Measurements from ENCODE around the gene TMPRSS12. TPM values are rescaled to one million over a fixed set of nuclear protein-coding genes. Genes with fewer than 3 reads are reported as not detected.

TMPRSS12 gene
- total and polyA plus RNA-seq, 9 of the 15 experiments (the other 6 are each of a cell fraction or from before 2014, with no cell fraction given) = 0.04 TPM; not detected in 8

DNA sequence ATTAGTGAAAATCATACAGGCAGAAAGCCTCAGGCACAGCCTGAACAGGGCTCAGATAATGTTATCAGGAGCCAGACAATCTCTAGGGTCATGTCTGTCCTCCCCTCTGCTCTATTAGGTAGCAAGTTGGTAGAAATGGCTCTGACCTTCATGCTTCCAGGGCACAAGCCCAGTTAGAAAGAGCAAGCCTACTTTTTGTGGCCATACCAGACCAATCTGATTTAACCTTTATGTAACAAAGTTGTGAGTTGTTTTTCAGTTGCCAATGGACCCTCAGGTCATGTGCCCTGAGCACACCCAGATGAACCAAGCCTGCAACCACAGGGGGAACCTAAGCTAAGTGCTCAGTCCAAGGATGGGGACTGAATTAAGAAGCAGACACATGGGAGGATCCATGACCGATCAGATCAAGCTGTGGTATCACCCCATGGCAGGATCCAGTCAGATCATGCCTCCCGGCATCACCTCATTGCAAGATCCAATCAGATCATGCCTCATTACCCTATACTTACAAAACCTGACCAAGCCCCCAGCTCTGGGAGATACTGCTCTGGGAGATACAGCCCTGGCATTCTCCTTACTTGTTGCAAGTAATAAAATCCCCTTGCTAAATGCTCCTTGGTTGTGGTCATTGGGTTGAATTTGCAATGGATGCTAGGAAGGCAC lies 90.9 kb downstream of the TMPRSS12 start:
- Histone ChIP-seq H3K4me1 (replicated peaks in 1 of 2; ENCODE audit: control insufficient read depth in 2 of 2, insufficient read depth in 2 of 2, low read length in 2 of 2) (peaks cover 5 to 36% of the 10 kb centered on the region in 2 experiments), H3K36me3 (ENCODE audit: control insufficient read depth, insufficient read depth, low read length) (no peaks in the 10 kb centered on the region; the same call in 2 of the 3 replicates), H3K27me3 (ENCODE audit: control insufficient read depth in 2 of 2, insufficient read depth in 2 of 2, low read length in 2 of 2) (no peaks in the 10 kb centered on the region), H3K9me3 (replicated peaks; ENCODE audit: control insufficient read depth, insufficient read depth, low read depth, low read length) (peaks cover 13% of the 10 kb centered on the region), H3K27ac (ENCODE audit: extremely low read depth, low read depth, low read length) (peak overlapping the region; percentile 73), H3K4me3 (no peak overlapping the region), H4K20me1 (replicated peaks; ENCODE audit: control insufficient read depth, insufficient read depth, low read length) (no peaks in the 10 kb centered on the region), H3K79me2 (ENCODE audit: control insufficient read depth, insufficient read depth, low read length) (peaks cover 6% of the 10 kb centered on the region; the same call in 1 of the 3 replicates), H2AFZ (ENCODE audit: low read depth, low read length) (no peak overlapping the region), H3K4me2 (ENCODE audit: insufficient read depth, low read length) (peak overlapping the region; percentile 30; the same call in 1 of the 2 replicates), H3K9ac (ENCODE audit: insufficient read depth in 1 of 2, low read depth in 2 of 2, low read length in 2 of 2) (peak overlapping the region; percentile 27 to 31; a peak in 2 of 4 replicates), H3K9me1 (ENCODE audit: control insufficient read depth, insufficient read depth, low read length) (no peaks in the 10 kb centered on the region)
- ATAC-seq (peak; percentile 86), FAIRE-seq (peak; percentile 89), DNase-seq (ENCODE audit: extremely low read depth in 1 of 4, low spot score in 3 of 4) (peak; percentile 22 to 72 (median 33))
- POLR2A ChIA-PET = no interaction called here
- CTCF ChIA-PET (ENCODE audit: low intra/inter-chr PET ratio) = no interaction called here
- intact Hi-C loops (cut with micrococcal nuclease) (no loop called here), in situ Hi-C loops (cut with MboI) (no loop called here)
- TSS peak; percentile 91 for BruUV-seq (replicated peaks)
- 10% methylated on average over 2 of the region's 2 CpGs for WGBS (ENCODE audit: insufficient coverage, low coverage, missing lambda C conversion rate)
- no peak for TF ChIP-seq ELF1 (tag; IDR thresholded peaks at IDR 0.05)
- no peak for TF ChIP-seq ZNF41 (CRISPR knock-in tag; conservative IDR thresholded peaks at IDR 0.05)
- no peak for TF ChIP-seq NCOA4 (IDR thresholded peaks at IDR 0.05; ENCODE audit: partially characterized antibody)
- TF ChIP-seq MECOM (CRISPR knock-in tag; IDR thresholded peaks at IDR 0.05) = no peak
- TF ChIP-seq, protein P1, sequence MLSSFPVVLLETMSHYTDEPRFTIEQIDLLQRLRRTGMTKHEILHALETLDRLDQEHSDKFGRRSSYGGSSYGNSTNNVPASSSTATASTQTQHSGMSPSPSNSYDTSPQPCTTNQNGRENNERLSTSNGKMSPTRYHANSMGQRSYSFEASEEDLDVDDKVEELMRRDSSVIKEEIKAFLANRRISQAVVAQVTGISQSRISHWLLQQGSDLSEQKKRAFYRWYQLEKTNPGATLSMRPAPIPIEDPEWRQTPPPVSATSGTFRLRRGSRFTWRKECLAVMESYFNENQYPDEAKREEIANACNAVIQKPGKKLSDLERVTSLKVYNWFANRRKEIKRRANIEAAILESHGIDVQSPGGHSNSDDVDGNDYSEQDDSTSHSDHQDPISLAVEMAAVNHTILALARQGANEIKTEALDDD (IDR thresholded peaks at IDR 0.05) = no peak
- TF ChIP-seq JUND (IDR thresholded peaks at IDR 0.05; ENCODE audit: borderline replicate concordance, low read depth, low read length) = no peak
- TF ChIP-seq JUND (tag; IDR thresholded peaks at IDR 0.05; ENCODE audit: borderline replicate concordance, low read depth, low read length) = peak; percentile 17; the same call in 1 of the 3 replicates
- no peak for TF ChIP-seq TARDBP (IDR thresholded peaks at IDR 0.05)
- no peak for TF ChIP-seq DIDO1 (tag; IDR thresholded peaks at IDR 0.05; ENCODE audit: low read depth)
- TF ChIP-seq, protein P2, sequence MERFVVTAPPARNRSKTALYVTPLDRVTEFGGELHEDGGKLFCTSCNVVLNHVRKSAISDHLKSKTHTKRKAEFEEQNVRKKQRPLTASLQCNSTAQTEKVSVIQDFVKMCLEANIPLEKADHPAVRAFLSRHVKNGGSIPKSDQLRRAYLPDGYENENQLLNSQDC (CRISPR knock-in tag; IDR thresholded peaks at IDR 0.05) = no peak
- no peak for TF ChIP-seq DDX20 (tag; IDR thresholded peaks at IDR 0.05; ENCODE audit: low read depth)
- peak; percentile 34; the same call in 1 of the 2 replicates for TF ChIP-seq DMBX1 (CRISPR knock-in tag; IDR thresholded peaks at IDR 0.05; ENCODE audit: borderline replicate concordance)
- TF ChIP-seq CSDE1 (IDR thresholded peaks at IDR 0.05) = no peak
- TF ChIP-seq NFIC (IDR thresholded peaks at IDR 0.05) = 0 out of 2 replicates have a peak, but pooled peaks have one; percentile 2
- no peak for TF ChIP-seq YBX1 (IDR thresholded peaks at IDR 0.05)
- TF ChIP-seq, protein P3, sequence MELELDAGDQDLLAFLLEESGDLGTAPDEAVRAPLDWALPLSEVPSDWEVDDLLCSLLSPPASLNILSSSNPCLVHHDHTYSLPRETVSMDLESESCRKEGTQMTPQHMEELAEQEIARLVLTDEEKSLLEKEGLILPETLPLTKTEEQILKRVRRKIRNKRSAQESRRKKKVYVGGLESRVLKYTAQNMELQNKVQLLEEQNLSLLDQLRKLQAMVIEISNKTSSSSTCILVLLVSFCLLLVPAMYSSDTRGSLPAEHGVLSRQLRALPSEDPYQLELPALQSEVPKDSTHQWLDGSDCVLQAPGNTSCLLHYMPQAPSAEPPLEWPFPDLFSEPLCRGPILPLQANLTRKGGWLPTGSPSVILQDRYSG (tag; conservative IDR thresholded peaks at IDR 0.05; ENCODE audit: low read depth) = peak; percentile 34
- TF ChIP-seq, protein P4, sequence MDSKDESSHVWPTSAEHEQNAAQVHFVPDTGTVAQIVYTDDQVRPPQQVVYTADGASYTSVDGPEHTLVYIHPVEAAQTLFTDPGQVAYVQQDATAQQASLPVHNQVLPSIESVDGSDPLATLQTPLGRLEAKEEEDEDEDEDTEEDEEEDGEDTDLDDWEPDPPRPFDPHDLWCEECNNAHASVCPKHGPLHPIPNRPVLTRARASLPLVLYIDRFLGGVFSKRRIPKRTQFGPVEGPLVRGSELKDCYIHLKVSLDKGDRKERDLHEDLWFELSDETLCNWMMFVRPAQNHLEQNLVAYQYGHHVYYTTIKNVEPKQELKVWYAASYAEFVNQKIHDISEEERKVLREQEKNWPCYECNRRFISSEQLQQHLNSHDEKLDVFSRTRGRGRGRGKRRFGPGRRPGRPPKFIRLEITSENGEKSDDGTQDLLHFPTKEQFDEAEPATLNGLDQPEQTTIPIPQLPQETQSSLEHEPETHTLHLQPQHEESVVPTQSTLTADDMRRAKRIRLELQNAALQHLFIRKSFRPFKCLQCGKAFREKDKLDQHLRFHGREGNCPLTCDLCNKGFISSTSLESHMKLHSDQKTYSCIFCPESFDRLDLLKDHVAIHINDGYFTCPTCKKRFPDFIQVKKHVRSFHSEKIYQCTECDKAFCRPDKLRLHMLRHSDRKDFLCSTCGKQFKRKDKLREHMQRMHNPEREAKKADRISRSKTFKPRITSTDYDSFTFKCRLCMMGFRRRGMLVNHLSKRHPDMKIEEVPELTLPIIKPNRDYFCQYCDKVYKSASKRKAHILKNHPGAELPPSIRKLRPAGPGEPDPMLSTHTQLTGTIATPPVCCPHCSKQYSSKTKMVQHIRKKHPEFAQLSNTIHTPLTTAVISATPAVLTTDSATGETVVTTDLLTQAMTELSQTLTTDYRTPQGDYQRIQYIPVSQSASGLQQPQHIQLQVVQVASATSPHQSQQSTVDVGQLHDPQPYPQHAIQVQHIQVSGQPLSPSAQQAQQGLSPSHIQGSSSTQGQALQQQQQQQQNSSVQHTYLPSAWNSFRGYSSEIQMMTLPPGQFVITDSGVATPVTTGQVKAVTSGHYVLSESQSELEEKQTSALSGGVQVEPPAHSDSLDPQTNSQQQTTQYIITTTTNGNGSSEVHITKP (IDR thresholded peaks at IDR 0.05; ENCODE audit: partially characterized antibody) = peak; percentile 92
- no peak for TF ChIP-seq SRSF3 (IDR thresholded peaks at IDR 0.05; ENCODE audit: insufficient read depth, low read length)
